AG09309 (cell line): ENCODE data around the gene TNK2.
"Not testable (repeated sequence)": the region's sequence is repeated elsewhere in the genome, so short reads cannot be mapped to it uniquely, and the experiment has no call there.

Experiments used
- DNase-seq: peaks from one replicate; pipeline ENCODE4 v3.0.0-alpha.2; 2010; ENCODE audit warnings: low read depth
- H3K4me3 ChIP-seq: 2 replicates; pipeline ENCODE4 v1.5.1; 2011; ENCODE audit warnings: mild to moderate bottlenecking, low read depth, low read length, moderate library complexity; ENCODE audit not compliant: control insufficient read depth
- CTCF ChIP-seq: IDR thresholded peaks from 2 replicates; pipeline ENCODE4 v1.5.1; 2011; ENCODE audit warnings: mild to moderate bottlenecking, low read depth, low read length, inconsistent platforms; ENCODE audit not compliant: insufficient read depth, control insufficient read depth; ENCODE audit errors: missing control alignments

Gene TNK2

DNA sequence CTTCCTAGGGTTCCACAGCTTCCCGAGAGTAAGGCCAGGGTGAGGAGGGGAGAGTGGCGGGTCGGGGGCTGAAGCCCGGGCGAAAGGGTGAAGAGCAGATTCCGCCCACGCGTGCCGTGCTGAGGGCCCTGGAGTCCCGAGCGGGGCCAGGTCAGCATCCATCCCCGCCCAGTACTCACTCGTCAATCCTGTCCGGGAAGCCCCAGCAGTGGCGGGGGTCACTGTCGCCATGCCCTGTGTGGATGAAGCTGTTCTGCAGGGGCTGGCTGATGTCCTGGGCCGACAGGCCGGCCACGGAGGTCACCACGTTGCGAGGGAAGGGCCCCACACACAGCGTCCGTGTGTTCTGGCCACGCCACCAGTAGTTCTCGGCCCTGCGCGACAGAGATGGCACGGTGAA is 36.3 kb downstream of the TNK2 start:
- no peak for TF ChIP-seq CTCF
- no peak for DNase-seq
- no peak overlapping the region for H3K4me3 ChIP-seq

DNA sequence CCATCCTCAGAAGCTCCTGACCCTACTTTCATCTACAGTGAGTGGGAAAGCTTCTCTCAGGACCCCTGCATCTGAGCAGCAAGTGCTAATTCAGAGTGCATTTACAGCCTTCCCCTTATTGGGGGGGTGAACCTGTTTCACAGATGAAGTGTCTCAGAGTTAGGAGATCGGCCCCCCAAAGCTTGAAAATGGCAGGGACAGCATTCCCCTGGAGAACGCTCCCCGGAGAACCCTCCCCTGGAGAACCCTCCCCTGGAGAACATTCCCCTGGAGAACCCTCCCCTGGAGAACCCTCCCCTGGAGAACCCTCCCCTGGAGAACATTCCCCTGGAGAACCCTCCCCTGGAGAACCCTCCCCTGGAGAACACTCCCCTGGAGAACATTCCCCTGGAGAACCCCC is 36.7 kb downstream of the TNK2 start:
- DNase-seq = not testable (repeated sequence)

GRCh38 chr3:195870937-195871336 is 37.4 kb downstream of the TNK2 start:
- TF ChIP-seq CTCF = no peak
- DNase-seq = no peak

More for the DNA sequence above, 36.7 kb downstream of the TNK2 start:
- H3K4me3 ChIP-seq = not testable (repeated sequence)

GRCh38 chr3:195870442-195870841 is 37.9 kb downstream of the TNK2 start:
- no peak for DNase-seq
- TF ChIP-seq CTCF = no peak
- no peak overlapping the region for H3K4me3 ChIP-seq

More at GRCh38 chr3:195870937-195871336, 37.4 kb downstream of the TNK2 start:
- H3K4me3 ChIP-seq = no peak overlapping the region

DNA sequence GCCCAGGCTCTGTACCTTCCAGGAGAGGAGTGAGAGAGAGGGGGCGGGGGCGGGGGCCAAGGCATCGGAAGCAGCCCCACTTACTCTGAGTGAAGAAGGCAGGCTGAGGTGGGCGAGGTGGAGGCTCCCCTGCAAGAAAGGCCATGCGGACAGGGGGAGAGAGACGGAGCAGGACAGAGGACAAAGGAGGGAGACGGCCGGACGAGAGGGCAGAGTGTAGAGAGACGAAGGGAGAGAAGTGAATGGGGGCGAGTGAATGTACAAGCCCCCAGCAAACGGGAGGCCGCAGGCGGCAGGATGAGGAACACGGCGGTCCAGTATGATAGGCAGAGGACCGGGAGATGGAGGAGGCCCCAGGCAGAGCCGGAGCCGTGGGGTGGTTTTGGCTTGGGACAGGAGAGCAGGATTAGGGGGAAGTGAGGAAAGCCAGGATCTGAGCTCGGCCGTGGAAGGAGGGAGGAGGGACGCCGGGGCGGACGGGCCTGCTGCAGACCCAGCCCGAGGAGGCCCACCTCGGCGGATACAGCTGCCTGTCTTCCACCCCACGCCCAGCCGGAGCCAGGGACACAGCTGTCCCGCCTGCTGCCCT is 38.8 kb downstream of the TNK2 start:
- no peak for DNase-seq
- TF ChIP-seq CTCF = no peak

GRCh38 chr3:195868866-195869412 is 39.4 kb downstream of the TNK2 start:
- H3K4me3 ChIP-seq = no peak overlapping the region

More for the DNA sequence above, 38.8 kb downstream of the TNK2 start:
- no peak overlapping the region for H3K4me3 ChIP-seq

More at GRCh38 chr3:195868866-195869412, 39.4 kb downstream of the TNK2 start:
- no peak for DNase-seq
- no peak for TF ChIP-seq CTCF
